ENCODE measurements around the gene TMCC3. TPM values are rescaled to one million over a fixed set of nuclear protein-coding genes. Genes with fewer than 3 reads are reported as not detected.

The TMCC3 gene
- total RNA-seq, 1 experiment from 2014 or later, result 0.92 TPM

DNA sequence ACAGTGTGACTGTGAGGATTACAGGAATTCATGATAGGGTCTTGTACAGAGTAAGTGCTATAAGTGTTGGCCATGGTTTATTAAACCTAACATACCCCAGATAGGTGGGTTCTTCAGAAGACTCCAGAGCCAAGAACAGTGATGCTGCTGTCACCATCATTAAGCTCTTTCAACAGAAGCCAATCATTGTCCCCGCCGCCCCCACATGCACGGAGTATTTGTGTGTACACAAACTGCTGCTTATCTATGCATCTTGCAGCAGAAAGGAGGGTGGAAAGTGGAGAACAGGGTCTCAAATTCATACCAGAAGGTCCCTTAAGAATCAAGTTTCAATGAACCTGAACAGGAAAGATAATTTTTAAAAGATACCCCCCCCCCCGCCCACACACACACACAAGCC, 51.2 kb downstream of the TMCC3 start:
- ChIA-PET CTCF (no interaction called here), POLR2A (interaction anchor here (0.5 kb wide), 1 partner anchor 24 kb away, joined by 8 read pairs; no protein-coding TSS in a partner anchor)
- no TSS peak for BruUV-seq (replicated peaks)
- H3K9me3 ChIP-seq (ENCODE audit: control insufficient read depth, insufficient read depth, low read depth, low read length), result no peaks in the 10 kb centered on the region
- in situ Hi-C loops (cut with HindIII; ENCODE audit: low pct_unique_long_range_greater_than_20kb, low sequenced_read_pairs), result no loop called here
- DNase-seq (ENCODE audit: low read depth, low spot score), result no peak
- TF ChIP-seq TCF7L2 (IDR thresholded peaks at IDR 0.05; ENCODE audit: low read depth, low read length) (no peak), SIN3A (IDR thresholded peaks at IDR 0.05; ENCODE audit: borderline replicate concordance, insufficient read depth, low read depth, low read length) (no peak), POLR2AphosphoS5 (IDR thresholded peaks at IDR 0.05; ENCODE audit: low read depth, low read length) (no peak)
- TF ChIP-seq, protein P1, sequence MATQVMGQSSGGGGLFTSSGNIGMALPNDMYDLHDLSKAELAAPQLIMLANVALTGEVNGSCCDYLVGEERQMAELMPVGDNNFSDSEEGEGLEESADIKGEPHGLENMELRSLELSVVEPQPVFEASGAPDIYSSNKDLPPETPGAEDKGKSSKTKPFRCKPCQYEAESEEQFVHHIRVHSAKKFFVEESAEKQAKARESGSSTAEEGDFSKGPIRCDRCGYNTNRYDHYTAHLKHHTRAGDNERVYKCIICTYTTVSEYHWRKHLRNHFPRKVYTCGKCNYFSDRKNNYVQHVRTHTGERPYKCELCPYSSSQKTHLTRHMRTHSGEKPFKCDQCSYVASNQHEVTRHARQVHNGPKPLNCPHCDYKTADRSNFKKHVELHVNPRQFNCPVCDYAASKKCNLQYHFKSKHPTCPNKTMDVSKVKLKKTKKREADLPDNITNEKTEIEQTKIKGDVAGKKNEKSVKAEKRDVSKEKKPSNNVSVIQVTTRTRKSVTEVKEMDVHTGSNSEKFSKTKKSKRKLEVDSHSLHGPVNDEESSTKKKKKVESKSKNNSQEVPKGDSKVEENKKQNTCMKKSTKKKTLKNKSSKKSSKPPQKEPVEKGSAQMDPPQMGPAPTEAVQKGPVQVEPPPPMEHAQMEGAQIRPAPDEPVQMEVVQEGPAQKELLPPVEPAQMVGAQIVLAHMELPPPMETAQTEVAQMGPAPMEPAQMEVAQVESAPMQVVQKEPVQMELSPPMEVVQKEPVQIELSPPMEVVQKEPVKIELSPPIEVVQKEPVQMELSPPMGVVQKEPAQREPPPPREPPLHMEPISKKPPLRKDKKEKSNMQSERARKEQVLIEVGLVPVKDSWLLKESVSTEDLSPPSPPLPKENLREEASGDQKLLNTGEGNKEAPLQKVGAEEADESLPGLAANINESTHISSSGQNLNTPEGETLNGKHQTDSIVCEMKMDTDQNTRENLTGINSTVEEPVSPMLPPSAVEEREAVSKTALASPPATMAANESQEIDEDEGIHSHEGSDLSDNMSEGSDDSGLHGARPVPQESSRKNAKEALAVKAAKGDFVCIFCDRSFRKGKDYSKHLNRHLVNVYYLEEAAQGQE (IDR thresholded peaks at IDR 0.05; ENCODE audit: insufficient read depth in 1 of 2, low read depth in 2 of 2, low read length in 1 of 2), result no peak
- TF ChIP-seq, protein P2, sequence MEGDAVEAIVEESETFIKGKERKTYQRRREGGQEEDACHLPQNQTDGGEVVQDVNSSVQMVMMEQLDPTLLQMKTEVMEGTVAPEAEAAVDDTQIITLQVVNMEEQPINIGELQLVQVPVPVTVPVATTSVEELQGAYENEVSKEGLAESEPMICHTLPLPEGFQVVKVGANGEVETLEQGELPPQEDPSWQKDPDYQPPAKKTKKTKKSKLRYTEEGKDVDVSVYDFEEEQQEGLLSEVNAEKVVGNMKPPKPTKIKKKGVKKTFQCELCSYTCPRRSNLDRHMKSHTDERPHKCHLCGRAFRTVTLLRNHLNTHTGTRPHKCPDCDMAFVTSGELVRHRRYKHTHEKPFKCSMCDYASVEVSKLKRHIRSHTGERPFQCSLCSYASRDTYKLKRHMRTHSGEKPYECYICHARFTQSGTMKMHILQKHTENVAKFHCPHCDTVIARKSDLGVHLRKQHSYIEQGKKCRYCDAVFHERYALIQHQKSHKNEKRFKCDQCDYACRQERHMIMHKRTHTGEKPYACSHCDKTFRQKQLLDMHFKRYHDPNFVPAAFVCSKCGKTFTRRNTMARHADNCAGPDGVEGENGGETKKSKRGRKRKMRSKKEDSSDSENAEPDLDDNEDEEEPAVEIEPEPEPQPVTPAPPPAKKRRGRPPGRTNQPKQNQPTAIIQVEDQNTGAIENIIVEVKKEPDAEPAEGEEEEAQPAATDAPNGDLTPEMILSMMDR (IDR thresholded peaks at IDR 0.05), result no peak
- H3K27ac ChIP-seq (ENCODE audit: low read length), result no peak overlapping the region
- H3K27me3 ChIP-seq (ENCODE audit: control insufficient read depth, insufficient read depth, low read length), result peaks cover 5% of the 10 kb centered on the region; the same call in 1 of the 2 replicates
- H3K36me3 ChIP-seq (ENCODE audit: control insufficient read depth, insufficient read depth, low read length), result no peaks in the 10 kb centered on the region
- no peak overlapping the region for H3K4me3 ChIP-seq (ENCODE audit: low read depth in 2 of 2, low read length in 2 of 2)
- intact Hi-C loops (cut with micrococcal nuclease; ENCODE audit: unreplicated experiment), result no loop called here
- H3K4me1 ChIP-seq (ENCODE audit: control insufficient read depth, insufficient read depth, low read length), result no peaks in the 10 kb centered on the region
- ATAC-seq, result no peak

DNA sequence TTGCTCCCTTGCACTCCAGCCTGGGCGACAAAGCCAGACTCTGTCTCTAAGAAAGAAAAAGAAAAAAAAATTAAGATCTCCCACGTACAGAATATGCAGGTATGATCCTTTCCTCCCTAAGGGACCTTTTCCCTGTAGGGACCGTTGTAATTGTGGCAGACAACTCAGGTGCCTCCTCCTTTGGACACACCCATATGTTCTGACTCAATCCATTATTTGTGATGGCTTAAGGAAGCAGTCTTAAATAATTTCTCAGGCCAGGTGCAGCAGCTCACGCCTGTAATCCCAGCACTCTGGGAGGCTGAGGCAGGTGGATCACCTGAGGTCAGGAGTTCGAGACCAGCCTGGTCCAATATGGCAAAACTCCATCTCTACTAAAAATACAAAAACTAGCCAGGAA, 53.1 kb downstream of the TMCC3 start:
- H3K27me3 ChIP-seq (ENCODE audit: control insufficient read depth, insufficient read depth, low read length), result peaks cover 5% of the 10 kb centered on the region; the same call in 1 of the 2 replicates
- no peaks in the 10 kb centered on the region for H3K9me3 ChIP-seq (ENCODE audit: control insufficient read depth, insufficient read depth, low read depth, low read length)
- no peak overlapping the region for H3K4me3 ChIP-seq (ENCODE audit: low read depth in 2 of 2, low read length in 2 of 2)
- CTCF ChIA-PET, result no interaction called here
- TF ChIP-seq SIN3A (IDR thresholded peaks at IDR 0.05; ENCODE audit: borderline replicate concordance, insufficient read depth, low read depth, low read length) (no peak), POLR2AphosphoS5 (IDR thresholded peaks at IDR 0.05; ENCODE audit: low read depth, low read length) (no peak), TCF7L2 (IDR thresholded peaks at IDR 0.05; ENCODE audit: low read depth, low read length) (no peak)
- TF ChIP-seq, protein P2 (IDR thresholded peaks at IDR 0.05), result no peak
- TF ChIP-seq, protein P1 (IDR thresholded peaks at IDR 0.05; ENCODE audit: insufficient read depth in 1 of 2, low read depth in 2 of 2, low read length in 1 of 2), result no peak
- in situ Hi-C loops (cut with HindIII; ENCODE audit: low pct_unique_long_range_greater_than_20kb, low sequenced_read_pairs) (no loop called here), intact Hi-C loops (cut with micrococcal nuclease; ENCODE audit: unreplicated experiment) (no loop called here)
- H3K27ac ChIP-seq (ENCODE audit: low read length), result no peak overlapping the region
- POLR2A ChIA-PET, result interaction anchor here (0.5 kb wide), 1 partner anchor 619 kb away, joined by 10 read pairs; no protein-coding TSS in a partner anchor
- DNase-seq (ENCODE audit: low read depth, low spot score) (no peak), ATAC-seq (no peak)
- H3K36me3 ChIP-seq (ENCODE audit: control insufficient read depth, insufficient read depth, low read length), result no peaks in the 10 kb centered on the region
- no peaks in the 10 kb centered on the region for H3K4me1 ChIP-seq (ENCODE audit: control insufficient read depth, insufficient read depth, low read length)
- no TSS peak for BruUV-seq (replicated peaks)

All from Panc1 (cell line).